ENCODE data around the gene IGLL5. TPM values are rescaled to one million over a fixed set of nuclear protein-coding genes. Genes with fewer than 3 reads are reported as not detected.
A peak's percentile ranks its signal among the peaks of the same experiment; 100 is the strongest.

IGLL5 gene
- total RNA-seq, 2 experiments from 2014 or later = not detected

DNA sequence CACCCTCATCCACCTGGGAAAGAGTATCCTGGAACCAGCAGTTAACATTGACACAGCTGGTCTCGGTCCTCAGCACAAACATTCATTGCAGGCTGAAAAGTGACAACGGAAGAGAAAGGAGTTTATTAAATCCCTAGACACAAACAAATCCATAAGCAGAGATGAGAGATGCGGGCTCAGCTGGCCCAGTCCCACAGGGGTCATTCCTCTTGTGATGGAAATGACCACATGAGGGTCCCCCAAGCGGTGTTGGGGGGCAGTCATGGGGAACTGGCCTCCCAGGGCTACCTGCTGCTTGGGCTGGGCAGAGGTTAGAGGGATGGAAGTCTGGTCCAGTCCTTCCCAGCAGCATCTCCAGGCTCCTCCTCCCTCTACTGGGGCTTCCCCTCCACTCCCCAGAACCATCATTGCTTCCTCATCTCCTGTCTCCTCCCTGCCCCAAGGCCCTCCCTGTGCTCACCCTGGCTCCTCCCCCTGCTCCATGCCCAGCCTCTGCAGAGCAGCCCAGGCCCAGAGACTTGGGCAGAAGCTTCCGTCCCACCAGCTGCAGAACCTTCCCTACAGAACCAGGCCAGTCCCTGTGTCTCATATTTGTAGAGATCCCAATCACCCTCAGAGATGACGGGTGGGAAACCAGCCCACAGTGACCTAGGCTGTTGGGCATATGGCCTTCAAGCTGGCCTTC is 5.4 kb upstream of the IGLL5 start:
- H3K9me3 Mint-ChIP-seq (ENCODE audit: low read depth) = no peaks in the 10 kb centered on the region
- H3K36me3 Mint-ChIP-seq = no peaks in the 10 kb centered on the region
- H3K4me1 Mint-ChIP-seq = peaks cover 20% of the 10 kb centered on the region
- ATAC-seq (no peak), DNase-seq (no peak)
- H3K4me3 Mint-ChIP-seq = no peak overlapping the region
- H3K27ac Mint-ChIP-seq = no peak overlapping the region
- CTCF ChIA-PET = interaction anchor here (1.8 to 10.8 kb wide), 8 partner anchors 32 to 130 kb away, joined by 7 to 355 read pairs (median 50); no protein-coding TSS in a partner anchor
- peaks cover 26% of the 10 kb centered on the region for H3K27me3 Mint-ChIP-seq

DNA sequence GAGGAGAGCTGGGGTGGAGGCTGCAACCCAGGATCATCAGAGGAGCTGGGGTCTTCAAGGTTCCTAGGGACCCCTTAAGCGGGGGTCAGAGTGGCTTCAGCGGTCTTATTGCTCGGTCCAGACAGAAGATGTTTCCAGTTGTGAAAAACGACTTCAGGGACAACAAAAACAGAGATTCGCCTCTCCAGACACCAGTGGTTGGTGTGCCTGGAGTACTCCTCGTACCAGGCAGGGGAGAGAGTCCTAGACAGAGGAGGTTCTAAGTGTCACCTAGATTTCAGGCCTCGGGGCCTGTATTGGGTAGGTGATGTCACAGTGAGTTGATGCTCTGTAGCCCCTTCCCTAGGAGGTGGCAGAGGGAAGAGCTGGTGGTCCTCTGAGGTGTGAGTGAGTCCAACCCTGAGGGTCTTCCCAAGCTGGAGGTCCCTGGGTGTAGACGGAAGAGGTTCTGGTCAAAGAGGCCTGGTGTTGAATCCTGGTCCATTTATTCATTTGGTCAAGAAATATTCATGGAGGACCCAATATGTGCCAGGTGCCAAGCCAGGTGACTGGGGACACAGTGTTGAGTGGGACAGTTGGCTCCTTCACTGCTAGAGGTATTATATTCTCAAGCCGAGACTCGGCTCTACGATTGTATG is 4.4 kb upstream of the IGLL5 start:
- Mint-ChIP-seq H3K9me3 (ENCODE audit: low read depth) (no peaks in the 10 kb centered on the region), H3K27ac (no peak overlapping the region), H3K4me1 (peaks cover 20% of the 10 kb centered on the region), H3K36me3 (no peaks in the 10 kb centered on the region), H3K27me3 (peaks cover 27% of the 10 kb centered on the region), H3K4me3 (no peak overlapping the region)
- ATAC-seq (no peak), DNase-seq (no peak)
- CTCF ChIA-PET = interaction anchor here (1.1 to 10.8 kb wide), 43 partner anchors 10 to 453 kb away, joined by 3 to 355 read pairs (median 8); no protein-coding TSS in a partner anchor

DNA sequence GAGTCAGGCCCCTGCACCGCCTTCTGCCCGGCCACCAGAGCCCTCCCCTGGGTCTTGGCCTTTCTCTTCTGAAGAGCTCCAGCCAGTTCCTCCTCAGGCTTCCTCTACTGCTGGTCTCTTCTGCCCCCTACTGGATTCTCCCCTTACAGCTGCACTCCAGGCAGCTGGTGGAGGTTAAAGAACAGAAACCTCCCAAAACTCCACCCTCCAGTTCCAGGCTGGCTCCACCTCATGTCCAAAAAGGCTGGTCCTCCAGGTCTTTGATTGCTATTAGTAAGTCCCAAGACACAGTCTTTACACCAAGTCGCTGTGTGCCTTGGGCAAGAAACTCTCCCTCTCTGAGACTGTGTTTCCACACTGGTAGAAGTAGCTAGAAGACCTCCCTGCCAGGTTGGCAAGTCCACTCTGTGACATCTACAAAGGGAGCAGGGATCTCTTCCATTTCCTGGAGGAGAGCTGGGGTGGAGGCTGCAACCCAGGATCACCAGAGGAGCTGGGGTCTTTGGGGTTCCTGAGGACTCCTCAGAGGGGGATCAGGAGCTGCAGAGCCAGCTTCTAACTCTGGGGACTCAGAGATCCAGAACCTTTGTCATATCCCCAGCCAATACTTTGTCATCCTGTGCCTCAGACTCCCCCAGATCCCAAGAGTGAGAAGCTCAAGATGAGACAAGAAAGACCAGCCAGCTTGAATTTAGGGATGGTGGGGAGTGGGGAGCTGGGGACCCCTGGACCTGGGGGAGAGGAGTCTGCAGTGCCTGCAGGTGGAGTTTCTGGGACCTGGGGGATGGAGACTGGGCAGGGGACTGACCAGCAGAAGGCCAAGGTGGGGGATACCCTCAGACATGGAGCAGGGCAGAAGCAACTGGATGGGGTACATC is 3.4 kb upstream of the IGLL5 start:
- ATAC-seq (peak; percentile 81), DNase-seq (peak; percentile 84)
- Mint-ChIP-seq H3K9me3 (ENCODE audit: low read depth) (no peaks in the 10 kb centered on the region), H3K27me3 (peaks cover 33% of the 10 kb centered on the region), H3K36me3 (no peaks in the 10 kb centered on the region), H3K4me3 (no peak overlapping the region), H3K4me1 (peaks cover 20% of the 10 kb centered on the region), H3K27ac (no peak overlapping the region)
- CTCF ChIA-PET = interaction anchor here (0.7 to 10.8 kb wide), 56 partner anchors 9 to 563 kb away, joined by 3 to 355 read pairs (median 6); partner anchors contain the start of gene ZNF280B

GRCh38 chr22:22884888-22885840 is 2.5 kb upstream of the IGLL5 start:
- ATAC-seq (peak; percentile 50), DNase-seq (peak; percentile 84)
- Mint-ChIP-seq H3K36me3 (no peaks in the 10 kb centered on the region), H3K4me3 (no peak overlapping the region), H3K9me3 (ENCODE audit: low read depth) (no peaks in the 10 kb centered on the region), H3K4me1 (peaks cover 20% of the 10 kb centered on the region), H3K27me3 (peaks cover 37% of the 10 kb centered on the region), H3K27ac (no peak overlapping the region)
- CTCF ChIA-PET = interaction anchor here (0.8 to 10.8 kb wide), 45 partner anchors 9 to 564 kb away, joined by 3 to 355 read pairs (median 7); no protein-coding TSS in a partner anchor

GRCh38 chr22:22886546-22886945 is 1.1 kb upstream of the IGLL5 start:
- Mint-ChIP-seq H3K4me1 (peaks cover 20% of the 10 kb centered on the region), H3K9me3 (ENCODE audit: low read depth) (no peaks in the 10 kb centered on the region), H3K27me3 (peaks cover 48% of the 10 kb centered on the region), H3K27ac (no peak overlapping the region), H3K4me3 (no peak overlapping the region), H3K36me3 (no peaks in the 10 kb centered on the region)
- ATAC-seq (no peak), DNase-seq (no peak)
- CTCF ChIA-PET = interaction anchor here (1.6 to 10.8 kb wide), 3 partner anchors 9 to 74 kb away, joined by 6 to 355 read pairs (median 223); no protein-coding TSS in a partner anchor

DNA sequence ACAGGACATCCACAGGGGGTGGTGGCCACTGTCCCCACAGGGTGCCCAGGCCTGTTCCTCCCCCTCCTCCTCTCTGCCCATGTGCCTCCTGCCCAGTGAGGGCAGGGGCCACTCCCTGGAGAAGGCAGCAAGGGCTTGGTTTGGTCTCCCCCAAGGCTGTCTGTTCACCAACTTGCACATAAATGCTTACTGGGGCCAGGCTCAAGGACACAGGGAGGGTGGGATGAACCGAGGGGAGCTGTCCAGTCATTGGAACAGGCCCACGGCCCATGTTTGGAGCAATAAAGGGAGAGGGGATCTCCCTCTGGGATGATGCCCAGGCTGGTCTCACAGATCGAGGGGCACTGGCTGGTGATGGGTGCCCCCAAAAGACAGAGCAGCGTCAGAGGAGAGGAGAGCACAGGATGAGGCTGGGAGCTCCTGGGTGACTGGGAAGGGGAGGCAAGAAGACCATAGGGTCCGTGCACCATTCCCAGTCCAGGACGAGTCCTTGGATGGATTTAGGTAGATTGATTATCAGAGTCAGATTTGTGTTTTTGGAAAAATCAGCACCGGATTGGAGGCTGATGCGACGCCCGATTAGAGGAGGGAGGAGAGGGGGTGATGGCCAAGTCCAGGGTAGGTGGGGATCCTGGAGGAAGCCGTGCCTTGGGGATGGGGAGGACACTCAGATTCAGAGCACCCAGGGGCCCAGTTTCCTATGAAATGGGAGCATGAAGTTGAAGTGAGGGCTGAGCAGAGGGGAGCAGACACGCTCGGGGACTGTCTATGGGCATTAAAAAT is 1.1 kb downstream of the IGLL5 start:
- Mint-ChIP-seq H3K27ac (no peak overlapping the region), H3K36me3 (no peaks in the 10 kb centered on the region), H3K27me3 (peaks cover 61% of the 10 kb centered on the region), H3K4me1 (peaks cover 19% of the 10 kb centered on the region), H3K4me3 (no peak overlapping the region), H3K9me3 (ENCODE audit: low read depth) (no peaks in the 10 kb centered on the region)
- ATAC-seq (no peak), DNase-seq (no peak)
- CTCF ChIA-PET = interaction anchor here (1.0 to 2.3 kb wide), 3 partner anchors 11 to 100 kb away, joined by 4 to 8 read pairs (median 4); no protein-coding TSS in a partner anchor

- CTCF ChIA-PET = interaction anchor here (2.3 kb wide), 1 partner anchor 101 kb away, joined by 8 read pairs; no protein-coding TSS in a partner anchor
These were observed 2.5 kb downstream of the IGLL5 start for GRCh38 chr22:22890085-22890484.

GRCh38 chr22:22891139-22891621 is 3.6 kb downstream of the IGLL5 start:
- ATAC-seq (no peak), DNase-seq (no peak)
- H3K27ac Mint-ChIP-seq = no peak overlapping the region
- peaks cover 64% of the 10 kb centered on the region for H3K27me3 Mint-ChIP-seq
- CTCF ChIA-PET = no interaction called here
- H3K9me3 Mint-ChIP-seq (ENCODE audit: low read depth) = no peaks in the 10 kb centered on the region
- H3K36me3 Mint-ChIP-seq = no peaks in the 10 kb centered on the region
- no peak overlapping the region for H3K4me3 Mint-ChIP-seq
- no peaks in the 10 kb centered on the region for H3K4me1 Mint-ChIP-seq

More at GRCh38 chr22:22890085-22890484, 2.5 kb downstream of the IGLL5 start:
- no peak overlapping the region for H3K4me3 Mint-ChIP-seq
- H3K4me1 Mint-ChIP-seq = peaks cover 6% of the 10 kb centered on the region
- H3K36me3 Mint-ChIP-seq = no peaks in the 10 kb centered on the region
- DNase-seq (no peak), ATAC-seq (no peak)
- no peaks in the 10 kb centered on the region for H3K9me3 Mint-ChIP-seq (ENCODE audit: low read depth)
- H3K27me3 Mint-ChIP-seq = peaks cover 63% of the 10 kb centered on the region
- H3K27ac Mint-ChIP-seq = no peak overlapping the region

DNA sequence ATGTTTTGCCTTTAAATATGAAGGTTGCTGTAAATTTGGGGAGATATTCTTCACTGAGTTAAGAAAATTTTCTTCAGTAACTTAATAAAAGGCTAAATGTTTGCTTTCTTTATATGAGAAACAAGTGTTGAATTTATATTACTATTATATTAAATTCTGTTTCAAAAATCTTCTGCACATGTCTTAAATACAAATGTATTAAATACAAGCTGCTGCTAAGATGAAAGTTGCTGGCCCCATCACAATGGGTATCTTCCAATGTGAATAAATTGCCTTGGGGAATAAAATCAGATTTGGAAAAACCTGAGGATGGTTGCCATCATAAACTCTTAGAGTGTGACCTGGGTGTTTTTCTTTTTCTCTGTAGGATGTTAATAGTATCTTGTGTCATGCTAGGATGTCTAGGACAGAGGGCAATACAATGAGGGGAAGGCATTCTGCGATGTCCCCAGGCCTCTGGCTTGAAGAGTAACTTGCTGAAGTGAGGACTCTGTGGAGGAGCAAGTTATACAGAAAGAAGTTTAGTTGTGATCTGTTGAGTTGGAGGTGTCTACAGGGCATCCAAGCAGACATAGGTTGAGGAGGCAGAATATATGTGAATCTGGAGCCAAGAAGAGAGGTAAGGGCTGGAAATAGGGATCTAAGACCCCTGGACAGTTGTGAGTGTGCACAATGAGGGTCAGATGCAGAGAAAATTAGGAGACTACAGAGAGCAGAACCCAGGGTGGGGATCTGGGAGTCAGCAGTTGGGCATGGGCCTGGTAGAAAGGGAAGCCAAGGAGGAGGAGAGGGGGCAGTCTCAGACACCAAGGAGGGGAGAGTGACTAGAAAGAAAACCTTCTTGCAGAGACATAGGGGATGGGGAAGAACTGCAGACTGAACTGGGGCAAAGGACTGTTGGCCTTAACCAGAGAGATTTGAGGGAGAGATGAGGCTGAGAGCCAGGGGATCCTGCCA is 4.8 kb downstream of the IGLL5 start:
- CTCF ChIA-PET = interaction anchor here (1.1 kb wide), 1 partner anchor 8 kb away, joined by 4 read pairs; no protein-coding TSS in a partner anchor
- H3K4me1 Mint-ChIP-seq = no peaks in the 10 kb centered on the region
- H3K27ac Mint-ChIP-seq = no peak overlapping the region
- H3K9me3 Mint-ChIP-seq (ENCODE audit: low read depth) = no peaks in the 10 kb centered on the region
- ATAC-seq (no peak), DNase-seq (no peak)
- H3K4me3 Mint-ChIP-seq = no peak overlapping the region
- H3K27me3 Mint-ChIP-seq = peaks cover 60% of the 10 kb centered on the region
- no peaks in the 10 kb centered on the region for H3K36me3 Mint-ChIP-seq

DNA sequence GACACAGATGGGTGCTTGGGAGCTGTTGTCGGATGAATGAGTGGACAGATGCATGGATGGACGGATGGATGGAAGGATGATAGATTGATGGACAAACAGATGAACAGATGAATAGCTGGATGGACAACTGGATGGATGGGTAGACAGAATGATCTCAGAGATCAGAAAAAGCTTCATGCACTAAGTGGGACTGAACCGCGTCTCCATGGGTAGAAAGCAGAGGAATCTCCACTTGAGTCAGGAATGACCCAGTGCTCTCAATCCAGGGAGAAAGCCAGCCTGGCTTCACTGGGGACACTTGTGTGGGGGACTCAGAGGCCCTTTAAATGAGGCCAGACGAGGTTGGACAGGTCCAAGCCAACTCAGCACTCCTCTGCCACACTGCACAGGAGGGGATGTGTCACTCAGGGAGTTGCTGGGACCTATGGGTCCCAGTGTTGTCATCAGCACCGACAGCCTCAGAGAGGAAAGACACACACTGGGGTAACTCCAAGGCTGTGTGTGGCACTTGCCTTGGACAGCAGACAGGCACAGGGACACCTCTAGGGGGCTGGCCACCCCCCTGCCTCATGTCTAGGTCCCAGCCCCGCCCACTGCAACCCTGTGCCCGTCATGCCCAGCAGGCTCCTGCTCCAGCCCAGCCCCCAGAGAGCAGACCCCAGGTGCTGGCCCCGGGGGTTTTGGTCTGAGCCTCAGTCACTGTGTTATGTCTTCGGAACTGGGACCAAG is 5.6 kb downstream of the IGLL5 start:
- Mint-ChIP-seq H3K27me3 (peaks cover 65% of the 10 kb centered on the region), H3K4me3 (no peak overlapping the region), H3K4me1 (no peaks in the 10 kb centered on the region), H3K9me3 (ENCODE audit: low read depth) (no peaks in the 10 kb centered on the region), H3K36me3 (no peaks in the 10 kb centered on the region), H3K27ac (no peak overlapping the region)
- ATAC-seq = no peak
- DNase-seq = no peak
- CTCF ChIA-PET = interaction anchor here (1.1 kb wide), 1 partner anchor 9 kb away, joined by 4 read pairs; no protein-coding TSS in a partner anchor

Data from activated CD8-positive, alpha-beta memory T cell treated with anti-CD3 and anti-CD28 coated beads, Interleukin-2, amount 10 ng/mL, durations not matched to agents 7 days and 5 days (primary cell).